Stimulated activated memory B cell treated with anti-CD40 and anti-IgM and Interleukin-4, amounts not matched to agents 10 μg/mL and 1 μg/mL and 100 μg/mL, for 72 hours (primary cell): ENCODE results near the gene SYNGR4.
A peak's percentile ranks its signal among the peaks of the same experiment; 100 is the strongest.
"Not testable (repeated sequence)": the region's sequence is repeated elsewhere in the genome, so short reads cannot be mapped to it uniquely, and the experiment has no call there.

Experiments
- ATAC-seq: fragments of 150-1000 bp; cut with Tn5 transposase; 2 replicates; pipeline ENCODE4 v1.10.0; 2021
- H3K27ac Mint-ChIP-seq: one replicate; pipeline ENCODE4 v1.8.0; 2022; ENCODE audit warnings: mild to moderate bottlenecking, mixed read lengths
- H3K27me3 Mint-ChIP-seq: one replicate; pipeline ENCODE4 v1.8.0; 2022; ENCODE audit warnings: mixed read lengths
- H3K36me3 Mint-ChIP-seq: one replicate; pipeline ENCODE4 v1.8.0; 2022; ENCODE audit warnings: mixed read lengths
- H3K4me1 Mint-ChIP-seq: one replicate; pipeline ENCODE4 v1.8.0; 2022; ENCODE audit warnings: mixed read lengths
- H3K4me3 Mint-ChIP-seq: one replicate; pipeline ENCODE4 v1.8.0; 2022; ENCODE audit warnings: mild to moderate bottlenecking, moderate library complexity, mixed read lengths
- H3K9me3 Mint-ChIP-seq: one replicate; pipeline ENCODE4 v1.8.0; 2022; ENCODE audit warnings: mixed read lengths

SYNGR4 gene

DNA sequence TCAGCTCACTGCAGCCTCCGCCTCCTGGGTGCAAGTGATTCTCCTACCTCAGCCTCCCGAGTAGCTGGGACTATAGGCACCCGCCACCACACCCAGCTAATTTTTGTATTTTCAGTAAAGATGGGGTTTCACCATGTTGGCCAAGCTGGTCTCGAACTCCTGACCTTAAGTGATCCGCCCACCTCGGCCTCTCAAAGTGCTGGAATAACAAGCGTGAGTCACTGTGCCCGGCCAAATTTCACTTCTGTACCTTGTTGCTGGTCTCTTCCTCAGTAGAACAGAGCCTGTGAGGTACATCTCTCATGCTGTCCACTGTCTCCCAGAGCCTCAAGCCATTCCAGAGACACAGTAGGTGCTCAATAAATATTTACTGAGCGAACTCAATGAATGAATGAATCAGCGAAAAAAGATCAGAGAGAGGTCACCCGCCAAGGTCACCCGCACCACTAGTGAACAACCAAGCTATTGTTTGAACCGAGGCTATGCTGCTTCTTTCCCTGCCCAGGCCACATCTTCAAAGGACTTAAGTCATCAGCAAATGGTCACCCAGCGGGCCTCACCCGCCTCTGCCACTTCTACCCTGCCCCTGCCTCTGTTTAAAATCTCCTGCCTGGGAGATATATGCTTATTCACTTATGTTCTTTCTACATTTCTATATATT lies 9.7 kb upstream of the SYNGR4 start:
- no peak overlapping the region for H3K27ac Mint-ChIP-seq
- no peak overlapping the region for H3K4me3 Mint-ChIP-seq
- peaks cover 11% of the 10 kb centered on the region for H3K4me1 Mint-ChIP-seq
- no peaks in the 10 kb centered on the region for H3K9me3 Mint-ChIP-seq
- ATAC-seq = no peak
- no peaks in the 10 kb centered on the region for H3K27me3 Mint-ChIP-seq
- H3K36me3 Mint-ChIP-seq = peaks cover 6% of the 10 kb centered on the region

DNA sequence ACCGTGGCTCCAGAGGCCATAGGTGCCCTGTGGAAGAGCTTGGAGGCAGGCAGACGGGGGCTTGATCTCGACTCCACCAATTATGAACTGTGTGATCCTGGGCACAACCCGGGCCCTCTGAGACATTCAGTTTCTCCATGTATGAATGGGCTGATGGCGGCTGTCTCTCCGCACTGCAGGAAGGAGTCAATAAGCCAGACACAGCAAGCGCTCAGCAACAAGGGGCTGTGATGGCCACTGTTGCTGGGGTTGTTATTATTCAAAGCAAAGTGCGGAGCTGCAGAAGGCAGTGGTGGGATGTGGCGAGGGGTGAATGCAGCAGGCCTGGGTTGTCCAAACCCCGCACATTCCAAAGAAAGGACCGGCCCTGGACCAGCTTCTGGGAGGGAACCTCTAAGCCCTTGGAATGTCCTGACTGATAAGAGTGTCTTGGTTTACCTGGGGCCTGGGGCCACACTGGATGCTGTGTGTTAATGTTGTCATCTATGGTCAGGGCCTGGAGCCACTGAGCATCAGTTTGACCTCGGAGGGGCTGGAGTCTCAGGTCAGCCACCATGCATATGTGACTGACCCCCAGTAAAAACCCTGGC lies 8.7 kb upstream of the SYNGR4 start:
- H3K27me3 Mint-ChIP-seq = no peaks in the 10 kb centered on the region
- no peak for ATAC-seq
- peaks cover 11% of the 10 kb centered on the region for H3K36me3 Mint-ChIP-seq
- no peak overlapping the region for H3K4me3 Mint-ChIP-seq
- H3K27ac Mint-ChIP-seq = no peak overlapping the region
- H3K9me3 Mint-ChIP-seq = no peaks in the 10 kb centered on the region
- H3K4me1 Mint-ChIP-seq = peaks cover 11% of the 10 kb centered on the region

DNA sequence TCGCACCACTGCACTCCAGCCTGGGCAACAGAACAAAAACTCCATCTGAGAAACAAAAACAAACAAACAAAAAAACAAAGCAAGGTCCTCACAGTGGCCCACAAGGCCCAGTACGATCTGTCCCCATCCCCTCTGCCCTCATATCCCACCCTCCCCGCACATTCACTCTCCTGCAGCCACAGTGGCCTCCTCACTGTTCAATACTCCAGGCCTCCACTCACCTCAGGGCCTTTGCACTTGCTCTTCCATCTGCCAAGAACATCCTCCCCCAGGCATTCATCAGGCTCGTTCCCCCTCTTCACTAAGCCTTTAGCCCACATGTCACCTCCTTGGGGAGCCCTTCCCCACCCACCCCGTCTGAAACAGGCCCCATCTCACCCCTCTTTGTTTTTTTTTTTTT lies 5.0 kb upstream of the SYNGR4 start:
- Mint-ChIP-seq H3K9me3 (no peaks in the 10 kb centered on the region), H3K4me1 (peaks cover 11% of the 10 kb centered on the region), H3K36me3 (peaks cover 11% of the 10 kb centered on the region), H3K4me3 (no peak overlapping the region), H3K27me3 (no peaks in the 10 kb centered on the region), H3K27ac (no peak overlapping the region)
- no peak for ATAC-seq

DNA sequence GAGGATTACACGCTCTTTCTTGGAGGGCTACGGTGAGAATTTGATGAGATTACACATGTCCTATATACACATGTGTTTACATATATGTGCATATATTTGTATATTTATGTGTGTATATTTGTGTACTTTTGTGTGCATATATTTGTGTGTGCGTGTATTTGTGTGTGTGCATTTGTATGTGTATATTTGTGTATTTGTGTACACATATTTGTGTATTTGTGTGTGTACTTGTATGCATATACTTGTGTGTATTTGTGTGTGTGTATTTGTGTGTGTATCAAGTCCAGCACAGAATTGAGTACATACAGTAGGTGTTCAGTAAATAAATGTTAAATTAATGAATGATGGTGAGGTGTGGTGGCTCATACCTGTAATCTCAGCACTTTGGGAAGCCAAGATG lies 2.3 kb upstream of the SYNGR4 start:
- Mint-ChIP-seq H3K9me3 (no peaks in the 10 kb centered on the region), H3K27me3 (no peaks in the 10 kb centered on the region), H3K36me3 (peaks cover 11% of the 10 kb centered on the region), H3K4me3 (no peak overlapping the region), H3K27ac (no peak overlapping the region), H3K4me1 (peaks cover 21% of the 10 kb centered on the region)
- ATAC-seq = no peak

DNA sequence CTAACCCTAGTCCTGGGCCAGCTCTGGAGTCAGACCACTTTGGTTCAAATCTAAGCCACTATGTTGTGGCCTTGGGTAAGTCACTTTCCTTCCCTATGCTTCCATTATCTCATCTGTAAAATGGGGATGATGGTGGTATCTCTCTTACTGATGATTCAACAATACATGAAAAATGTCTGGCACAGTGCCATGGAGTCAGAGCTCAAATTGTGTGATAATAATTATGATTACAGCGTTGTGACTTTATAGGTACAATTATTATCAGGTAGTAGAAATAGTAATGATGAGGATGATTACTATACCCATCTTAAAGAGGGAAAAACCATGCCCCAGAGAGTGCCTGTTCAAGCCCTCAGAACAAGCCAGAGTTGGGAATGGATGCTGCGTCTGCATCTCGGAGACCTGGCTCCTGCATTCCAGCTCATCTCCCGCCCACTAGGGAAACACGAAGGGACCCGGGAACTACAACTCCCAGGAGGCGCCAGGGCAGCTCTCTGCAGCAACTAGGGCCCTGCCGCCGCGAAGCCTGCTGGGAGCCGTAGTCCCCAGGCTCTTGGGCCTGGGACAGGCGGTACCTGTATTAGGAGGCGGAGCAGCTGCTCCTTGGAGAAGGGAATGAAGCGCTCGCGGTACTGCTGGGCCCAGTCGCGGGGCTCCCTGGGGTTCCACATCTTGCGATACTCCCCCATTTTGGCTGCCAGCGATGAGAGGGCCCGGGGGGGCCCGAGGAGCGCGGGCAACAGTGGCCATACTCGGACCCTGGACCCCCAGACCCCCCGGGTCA lies 1.3 kb upstream of the SYNGR4 start:
- peaks cover 21% of the 10 kb centered on the region for H3K4me1 Mint-ChIP-seq
- H3K9me3 Mint-ChIP-seq = no peaks in the 10 kb centered on the region
- peak; percentile 82 for ATAC-seq
- peak overlapping the region; percentile 85 for H3K27ac Mint-ChIP-seq
- H3K36me3 Mint-ChIP-seq = peaks cover 11% of the 10 kb centered on the region
- H3K4me3 Mint-ChIP-seq = peak overlapping the region; percentile 73
- H3K27me3 Mint-ChIP-seq = no peaks in the 10 kb centered on the region

DNA sequence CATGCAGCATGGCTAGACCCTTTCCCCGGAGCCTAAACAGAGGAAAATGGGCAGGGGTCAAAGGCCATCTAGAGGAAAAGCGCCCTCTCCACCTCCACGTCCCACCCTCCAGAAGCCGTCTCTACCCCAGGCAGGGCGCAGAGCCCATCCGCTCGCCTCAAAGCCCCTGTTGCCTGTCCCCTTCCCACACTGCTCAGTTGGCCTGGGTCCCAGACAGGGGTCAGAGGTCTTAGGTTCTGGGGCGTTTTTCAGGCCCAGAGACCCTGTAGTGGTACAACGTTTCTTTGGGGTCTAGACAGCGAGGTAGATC lies 712 bp upstream of the SYNGR4 start:
- H3K27me3 Mint-ChIP-seq = no peaks in the 10 kb centered on the region
- no peaks in the 10 kb centered on the region for H3K9me3 Mint-ChIP-seq
- H3K36me3 Mint-ChIP-seq = peaks cover 11% of the 10 kb centered on the region
- ATAC-seq = peak; percentile 25
- H3K4me3 Mint-ChIP-seq = peak overlapping the region; percentile 73
- H3K27ac Mint-ChIP-seq = peak overlapping the region; percentile 85
- H3K4me1 Mint-ChIP-seq = peaks cover 21% of the 10 kb centered on the region

DNA sequence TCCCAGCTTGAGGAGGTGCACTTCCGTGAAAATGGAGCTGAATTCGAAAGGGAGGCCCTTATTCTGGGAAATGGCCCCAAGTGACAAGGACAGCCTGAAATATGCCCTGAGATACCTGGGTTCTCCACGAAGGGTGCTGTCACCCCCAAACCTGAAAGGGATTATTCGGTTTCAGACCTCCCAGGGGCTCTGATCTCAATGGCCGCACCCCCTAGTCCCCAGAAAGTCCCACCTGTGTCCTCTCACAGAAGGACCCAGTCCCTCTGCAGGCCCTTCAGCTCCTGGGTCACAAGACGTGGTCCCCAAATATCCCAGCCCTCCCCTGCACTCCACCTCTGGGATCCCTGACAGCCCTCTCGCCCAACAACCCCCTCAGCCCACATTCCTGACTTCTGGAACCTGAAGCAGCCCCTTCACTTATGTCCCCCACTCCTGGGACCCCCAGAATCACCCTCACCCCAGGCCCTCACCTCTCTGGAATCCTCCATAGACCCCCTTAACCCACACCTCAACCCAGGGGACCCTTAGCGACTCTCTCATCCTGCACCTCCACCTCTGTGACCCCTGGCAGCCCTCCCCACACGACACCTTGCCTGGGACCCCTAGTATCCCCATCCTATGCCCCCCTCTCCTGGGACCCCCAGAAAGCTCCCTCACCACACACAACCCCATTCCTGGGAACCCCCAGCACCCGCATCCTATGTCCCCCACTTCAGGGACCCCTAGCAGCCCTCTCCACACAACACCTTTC lies 606 bp downstream of the SYNGR4 start:
- peaks cover 2% of the 10 kb centered on the region for H3K36me3 Mint-ChIP-seq
- H3K9me3 Mint-ChIP-seq = no peaks in the 10 kb centered on the region
- H3K27me3 Mint-ChIP-seq = no peaks in the 10 kb centered on the region

DNA sequence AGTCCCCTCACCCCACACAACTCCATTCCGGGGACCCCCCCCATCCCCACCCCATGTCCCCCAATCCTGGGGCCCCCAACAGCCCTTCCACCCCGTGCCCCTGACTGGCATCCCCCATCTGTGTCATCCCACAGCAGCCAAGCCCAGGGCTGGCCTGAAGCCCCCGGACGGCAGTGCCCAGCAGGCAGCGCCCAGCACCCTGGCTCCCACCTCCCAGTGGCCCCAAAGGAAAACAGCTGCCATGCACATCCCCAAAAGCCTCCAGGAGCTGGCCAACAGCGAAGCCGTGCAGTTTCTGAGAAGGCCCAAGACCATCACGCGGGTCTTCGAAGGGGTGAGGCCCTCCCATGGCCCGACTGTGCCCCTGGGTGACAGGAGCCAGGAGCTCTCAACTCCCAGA lies 1.4 kb downstream of the SYNGR4 start:
- ATAC-seq = no peak
- H3K27ac Mint-ChIP-seq = peak overlapping the region; percentile 85
- H3K9me3 Mint-ChIP-seq = no peaks in the 10 kb centered on the region
- no peaks in the 10 kb centered on the region for H3K36me3 Mint-ChIP-seq
- peaks cover 21% of the 10 kb centered on the region for H3K4me1 Mint-ChIP-seq
- peak overlapping the region; percentile 73 for H3K4me3 Mint-ChIP-seq
- H3K27me3 Mint-ChIP-seq = no peaks in the 10 kb centered on the region

More for the DNA sequence above, 606 bp downstream of the SYNGR4 start:
- H3K4me3 Mint-ChIP-seq = peak overlapping the region; percentile 73
- H3K4me1 Mint-ChIP-seq = peaks cover 21% of the 10 kb centered on the region
- peak overlapping the region; percentile 85 for H3K27ac Mint-ChIP-seq
- no peak for ATAC-seq

DNA sequence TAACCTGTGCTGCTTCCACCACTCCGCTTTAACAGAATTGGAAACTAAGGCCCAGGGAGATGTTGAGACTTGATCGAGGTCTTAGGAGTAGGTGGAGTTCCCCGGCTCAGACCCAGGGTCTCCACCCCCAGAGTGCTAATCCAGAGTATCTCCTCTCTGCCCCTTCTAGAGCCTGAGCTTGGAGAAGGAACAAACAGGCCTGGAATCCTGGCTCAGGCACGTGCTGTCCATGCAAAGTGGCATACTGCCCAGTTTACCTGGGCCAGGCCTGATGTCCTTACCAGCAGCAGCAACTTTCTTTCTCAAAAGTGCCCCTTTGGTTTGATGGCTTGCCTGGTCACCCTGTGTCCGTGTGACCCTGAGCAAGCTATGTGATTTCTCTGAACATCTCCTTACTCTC lies 3.7 kb downstream of the SYNGR4 start:
- H3K36me3 Mint-ChIP-seq = no peaks in the 10 kb centered on the region
- peaks cover 5% of the 10 kb centered on the region for H3K27me3 Mint-ChIP-seq
- H3K9me3 Mint-ChIP-seq = no peaks in the 10 kb centered on the region
- peaks cover 18% of the 10 kb centered on the region for H3K4me1 Mint-ChIP-seq
- no peak overlapping the region for H3K27ac Mint-ChIP-seq
- no peak overlapping the region for H3K4me3 Mint-ChIP-seq
- no peak for ATAC-seq

DNA sequence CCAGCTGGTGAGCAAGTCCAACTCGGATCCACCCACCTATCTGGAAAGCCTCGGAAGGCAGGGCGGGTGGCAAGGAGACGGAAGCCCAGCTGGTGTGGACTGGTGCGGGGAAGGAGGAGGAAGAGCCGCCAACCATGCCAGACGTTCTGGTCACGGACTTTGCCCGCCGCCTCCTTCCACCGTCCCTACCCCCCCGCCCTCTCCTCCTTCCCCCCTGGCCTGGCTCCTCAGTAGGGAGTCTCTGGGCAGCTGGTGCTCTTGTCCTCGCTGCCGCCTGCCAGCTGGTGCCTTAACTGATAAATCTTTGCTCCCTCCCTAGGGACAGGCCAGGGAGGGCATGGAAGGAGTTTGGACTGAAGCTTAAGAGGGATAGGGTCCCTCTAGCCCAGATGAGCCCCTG lies 4.8 kb downstream of the SYNGR4 start:
- H3K4me3 Mint-ChIP-seq = no peak overlapping the region
- ATAC-seq = no peak
- H3K4me1 Mint-ChIP-seq = peaks cover 9% of the 10 kb centered on the region
- H3K27ac Mint-ChIP-seq = no peak overlapping the region
- H3K27me3 Mint-ChIP-seq = peaks cover 15% of the 10 kb centered on the region
- H3K36me3 Mint-ChIP-seq = no peaks in the 10 kb centered on the region
- no peaks in the 10 kb centered on the region for H3K9me3 Mint-ChIP-seq

DNA sequence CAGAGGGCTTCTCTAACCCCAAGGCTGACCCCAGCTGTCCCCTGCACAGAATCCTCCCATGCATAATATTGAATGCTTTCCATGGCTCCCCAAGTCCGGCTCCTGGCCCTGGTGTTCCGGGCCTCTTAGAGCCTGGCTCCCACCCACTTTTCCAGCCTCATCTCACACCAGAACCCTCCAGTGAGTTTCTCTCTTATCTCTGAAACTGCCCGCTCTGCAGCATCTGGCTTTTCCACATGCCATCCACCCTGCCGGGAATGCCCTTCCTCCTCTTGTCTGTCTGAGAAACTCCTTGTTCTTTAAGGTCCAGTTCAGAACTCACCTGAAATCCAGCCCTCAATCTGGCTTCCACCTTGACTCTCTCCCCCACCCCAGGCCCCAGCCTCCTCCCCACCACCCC lies 6.8 kb downstream of the SYNGR4 start:
- H3K27ac Mint-ChIP-seq = no peak overlapping the region
- ATAC-seq = no peak

DNA sequence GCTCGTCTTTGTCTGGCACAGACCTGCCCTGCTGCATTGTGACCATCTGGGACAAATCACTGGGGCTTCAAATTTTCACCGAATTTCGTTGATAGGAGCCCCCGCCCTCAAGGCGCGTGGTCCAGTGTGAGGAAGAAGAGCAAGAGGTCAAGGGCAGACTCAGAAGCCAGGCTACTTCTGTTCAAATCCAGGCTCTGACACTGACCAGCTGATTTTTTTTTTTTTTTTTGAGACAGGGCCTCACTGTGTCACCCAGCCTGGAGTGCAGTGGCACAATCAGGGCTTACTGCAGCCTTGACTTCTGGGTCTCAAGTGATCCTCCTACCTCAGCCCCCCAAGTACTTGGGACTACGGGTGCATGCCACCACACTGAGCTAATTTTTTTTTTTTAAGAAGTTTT lies 7.2 kb downstream of the SYNGR4 start:
- H3K4me1 Mint-ChIP-seq = no peaks in the 10 kb centered on the region
- no peak overlapping the region for H3K27ac Mint-ChIP-seq
- no peaks in the 10 kb centered on the region for H3K9me3 Mint-ChIP-seq
- H3K27me3 Mint-ChIP-seq = peaks cover 31% of the 10 kb centered on the region
- H3K4me3 Mint-ChIP-seq = no peak overlapping the region
- H3K36me3 Mint-ChIP-seq = no peaks in the 10 kb centered on the region
- ATAC-seq = no peak

More for the DNA sequence above, 6.8 kb downstream of the SYNGR4 start:
- Mint-ChIP-seq H3K27me3 (peaks cover 27% of the 10 kb centered on the region), H3K36me3 (no peaks in the 10 kb centered on the region), H3K9me3 (no peaks in the 10 kb centered on the region), H3K4me1 (no peaks in the 10 kb centered on the region), H3K4me3 (no peak overlapping the region)

DNA sequence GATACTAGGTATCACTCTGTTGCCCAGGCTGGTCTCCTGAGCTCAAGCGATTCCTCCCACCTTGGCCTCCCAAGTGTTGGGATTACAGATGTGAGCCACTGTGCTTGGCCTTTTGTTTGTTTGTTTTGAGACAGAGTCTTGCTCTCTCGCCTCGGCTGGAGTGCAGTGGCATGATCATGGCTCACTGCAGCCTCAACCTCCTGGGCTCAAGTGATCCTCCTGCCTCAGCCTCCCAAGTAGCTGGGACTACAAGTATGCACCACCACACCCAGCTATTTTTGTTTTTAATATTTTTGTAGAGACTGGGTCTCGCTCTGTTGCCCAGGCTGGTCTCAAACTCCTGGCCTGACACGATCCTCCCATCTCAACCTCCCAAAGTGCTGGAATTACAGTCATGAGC lies 7.6 kb downstream of the SYNGR4 start:
- H3K36me3 Mint-ChIP-seq, H3K4me3 Mint-ChIP-seq, H3K4me1 Mint-ChIP-seq, ATAC-seq, H3K27ac Mint-ChIP-seq, H3K9me3 Mint-ChIP-seq: not testable (repeated sequence)
- H3K27me3 Mint-ChIP-seq = peaks cover 33% of the 10 kb centered on the region

DNA sequence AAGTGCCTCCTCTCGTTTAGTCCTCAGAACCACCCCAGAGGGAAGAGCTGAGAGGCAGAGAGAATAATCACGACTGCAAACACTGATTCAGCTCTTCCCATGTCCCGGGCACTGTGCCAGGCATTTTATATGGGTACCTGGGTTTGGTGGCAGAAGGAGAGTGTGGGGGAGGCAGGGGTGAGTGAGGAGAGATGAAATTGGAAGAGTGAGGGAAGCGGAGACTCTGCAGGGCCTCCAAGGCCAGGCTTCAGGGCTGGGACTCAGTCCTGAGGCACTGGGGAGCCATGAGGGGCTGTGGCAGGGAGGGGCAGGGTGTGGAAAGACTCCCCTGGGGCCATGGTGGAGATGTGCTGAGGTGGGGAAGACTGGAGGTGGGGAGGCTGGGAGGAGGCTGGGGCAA lies 8.7 kb downstream of the SYNGR4 start:
- no peaks in the 10 kb centered on the region for H3K36me3 Mint-ChIP-seq
- peaks cover 33% of the 10 kb centered on the region for H3K27me3 Mint-ChIP-seq
- H3K27ac Mint-ChIP-seq = peak overlapping the region; percentile 22
- no peaks in the 10 kb centered on the region for H3K4me1 Mint-ChIP-seq
- no peak for ATAC-seq
- no peaks in the 10 kb centered on the region for H3K9me3 Mint-ChIP-seq
- H3K4me3 Mint-ChIP-seq = no peak overlapping the region

DNA sequence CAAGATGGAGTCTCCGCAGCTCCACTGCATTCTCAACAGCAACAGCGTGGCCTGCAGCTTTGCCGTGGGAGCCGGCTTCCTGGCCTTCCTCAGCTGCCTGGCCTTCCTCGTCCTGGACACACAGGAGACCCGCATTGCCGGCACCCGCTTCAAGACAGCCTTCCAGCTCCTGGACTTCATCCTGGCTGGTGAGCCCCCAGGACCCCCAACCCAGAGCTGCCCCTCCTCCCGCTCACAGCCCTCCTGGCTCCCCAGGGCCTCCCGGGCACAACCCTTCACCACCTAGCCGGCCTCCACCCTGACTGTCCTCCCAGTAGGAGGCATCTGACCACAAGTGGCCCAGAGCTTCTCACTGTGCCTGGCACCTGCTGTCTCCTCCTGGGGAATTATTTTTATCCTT lies 9.4 kb downstream of the SYNGR4 start:
- no peaks in the 10 kb centered on the region for H3K36me3 Mint-ChIP-seq
- no peaks in the 10 kb centered on the region for H3K9me3 Mint-ChIP-seq

More for the DNA sequence above, 9.4 kb downstream of the SYNGR4 start:
- ATAC-seq = no peak
- Mint-ChIP-seq H3K27me3 (peaks cover 33% of the 10 kb centered on the region), H3K4me3 (no peak overlapping the region), H3K4me1 (no peaks in the 10 kb centered on the region), H3K27ac (no peak overlapping the region)
